Measurements from ENCODE around the gene TNS3. TPM values are rescaled to one million over a fixed set of nuclear protein-coding genes. Genes with fewer than 3 reads are reported as not detected.
"Not testable (repeated sequence)": the region's sequence is repeated elsewhere in the genome, so short reads cannot be mapped to it uniquely, and the experiment has no call there.

TNS3 gene
- total RNA-seq, 1 donor from 2014 or later, result 41.2 TPM

- no peak overlapping the region for H3K4me3 ChIP-seq (ENCODE audit: low read depth, low read length)
- no peaks in the 10 kb centered on the region for H3K27me3 ChIP-seq (ENCODE audit: control insufficient read depth, insufficient read depth, low read length)
- TF ChIP-seq CTCF (IDR thresholded peaks at IDR 0.05; ENCODE audit: insufficient read depth, low read length, poor library complexity, severe bottlenecking), result no peak
- DNase-seq (ENCODE audit: low read depth), result peak; percentile 88
- no peaks in the 10 kb centered on the region for H3K36me3 ChIP-seq (ENCODE audit: control insufficient read depth, insufficient read depth, low read length)
These were observed 111.1 kb downstream of the TNS3 start for GRCh38 chr7:47470567-47471357.

- not testable (repeated sequence) for H3K36me3 ChIP-seq (ENCODE audit: control insufficient read depth, insufficient read depth, low read length); H3K27me3 ChIP-seq (ENCODE audit: control insufficient read depth, insufficient read depth, low read length); H3K4me3 ChIP-seq (ENCODE audit: low read depth, low read length); DNase-seq (ENCODE audit: low read depth)
These were observed 112.1 kb downstream of the TNS3 start for GRCh38 chr7:47469846-47470245.

GRCh38 chr7:47466832-47467231 is 115.1 kb downstream of the TNS3 start:
- no peaks in the 10 kb centered on the region for H3K27me3 ChIP-seq (ENCODE audit: control insufficient read depth, insufficient read depth, low read length)
- no peak for TF ChIP-seq CTCF (IDR thresholded peaks at IDR 0.05; ENCODE audit: insufficient read depth, low read length, poor library complexity, severe bottlenecking)
- no peak overlapping the region for H3K4me3 ChIP-seq (ENCODE audit: low read depth, low read length)
- DNase-seq (ENCODE audit: low read depth), result no peak
- H3K36me3 ChIP-seq (ENCODE audit: control insufficient read depth, insufficient read depth, low read length), result no peaks in the 10 kb centered on the region

- no peak for TF ChIP-seq CTCF (IDR thresholded peaks at IDR 0.05; ENCODE audit: insufficient read depth, low read length, poor library complexity, severe bottlenecking)
- DNase-seq (ENCODE audit: low read depth), result no peak
- H3K36me3 ChIP-seq (ENCODE audit: control insufficient read depth, insufficient read depth, low read length), result no peaks in the 10 kb centered on the region
- no peaks in the 10 kb centered on the region for H3K27me3 ChIP-seq (ENCODE audit: control insufficient read depth, insufficient read depth, low read length)
- no peak overlapping the region for H3K4me3 ChIP-seq (ENCODE audit: low read depth, low read length)
These were observed 116.7 kb downstream of the TNS3 start for GRCh38 chr7:47465191-47465590.

- no peak for TF ChIP-seq CTCF (IDR thresholded peaks at IDR 0.05; ENCODE audit: insufficient read depth, low read length, poor library complexity, severe bottlenecking)
- H3K4me3 ChIP-seq (ENCODE audit: low read depth, low read length), result no peak overlapping the region
- DNase-seq (ENCODE audit: low read depth), result no peak
- no peaks in the 10 kb centered on the region for H3K36me3 ChIP-seq (ENCODE audit: control insufficient read depth, insufficient read depth, low read length)
- H3K27me3 ChIP-seq (ENCODE audit: control insufficient read depth, insufficient read depth, low read length), result no peaks in the 10 kb centered on the region
These were observed 117.6 kb downstream of the TNS3 start for GRCh38 chr7:47464266-47464665.

- DNase-seq (ENCODE audit: low read depth), result no peak
- H3K4me3 ChIP-seq (ENCODE audit: low read depth, low read length), result no peak overlapping the region
- no peaks in the 10 kb centered on the region for H3K27me3 ChIP-seq (ENCODE audit: control insufficient read depth, insufficient read depth, low read length)
- TF ChIP-seq CTCF (IDR thresholded peaks at IDR 0.05; ENCODE audit: insufficient read depth, low read length, poor library complexity, severe bottlenecking), result no peak
- H3K36me3 ChIP-seq (ENCODE audit: control insufficient read depth, insufficient read depth, low read length), result no peaks in the 10 kb centered on the region
These were observed 120.2 kb downstream of the TNS3 start for GRCh38 chr7:47461746-47462145.
